HG02610 (cell line): ENCODE measurements around the gene STX4.

Source experiments
- ATAC-seq: cut with Tn5 transposase; IDR thresholded peaks from one replicate; pipeline ENCODE4 v1.9.1; 2021; ENCODE audit warnings: mild to moderate bottlenecking, moderate library complexity; ENCODE audit not compliant: unreplicated experiment

Gene STX4

DNA sequence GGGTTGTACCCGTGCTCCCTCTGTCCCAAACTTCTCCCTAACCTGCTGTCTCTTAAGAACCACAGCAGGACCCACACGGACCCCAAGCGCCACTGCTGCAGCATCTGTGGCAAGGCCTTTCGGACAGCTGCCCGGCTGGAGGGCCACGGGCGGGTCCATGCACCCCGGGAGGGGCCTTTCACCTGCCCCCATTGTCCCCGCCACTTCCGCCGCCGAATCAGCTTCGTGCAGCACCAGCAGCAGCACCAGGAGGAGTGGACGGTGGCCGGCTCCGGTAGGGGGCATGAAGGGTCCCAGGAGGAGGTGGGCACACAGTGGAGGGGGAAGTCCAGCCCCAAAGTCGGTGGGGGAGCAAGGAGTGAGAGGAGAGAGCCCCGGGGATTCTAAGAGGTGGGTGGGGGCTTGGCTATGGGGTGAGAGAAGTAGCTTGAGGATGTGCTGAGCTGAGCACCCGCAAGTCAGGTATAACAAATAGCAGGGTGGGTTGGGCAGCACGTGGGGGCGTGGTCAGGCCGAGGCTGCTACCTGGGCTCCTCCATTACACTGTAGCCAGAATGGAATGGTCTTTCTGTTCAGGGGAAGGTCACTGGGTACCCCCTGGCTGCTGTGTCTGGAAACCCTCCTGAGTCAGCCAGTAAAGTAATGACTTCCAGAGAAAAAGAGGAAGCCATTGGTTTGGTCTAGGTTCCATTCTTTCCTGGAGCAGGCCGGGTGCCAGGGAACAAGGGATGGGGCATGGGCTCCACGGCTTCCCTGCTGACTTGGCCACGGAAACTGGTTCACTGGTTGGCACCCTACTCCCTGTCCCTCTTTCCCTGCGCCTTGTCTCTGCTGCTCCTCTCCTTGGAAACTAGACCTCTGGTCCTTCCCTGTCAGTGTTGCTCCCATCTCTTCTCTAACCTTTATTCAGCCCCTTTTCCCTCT lies 48.3 kb downstream of the STX4 start:
- no peak for ATAC-seq

DNA sequence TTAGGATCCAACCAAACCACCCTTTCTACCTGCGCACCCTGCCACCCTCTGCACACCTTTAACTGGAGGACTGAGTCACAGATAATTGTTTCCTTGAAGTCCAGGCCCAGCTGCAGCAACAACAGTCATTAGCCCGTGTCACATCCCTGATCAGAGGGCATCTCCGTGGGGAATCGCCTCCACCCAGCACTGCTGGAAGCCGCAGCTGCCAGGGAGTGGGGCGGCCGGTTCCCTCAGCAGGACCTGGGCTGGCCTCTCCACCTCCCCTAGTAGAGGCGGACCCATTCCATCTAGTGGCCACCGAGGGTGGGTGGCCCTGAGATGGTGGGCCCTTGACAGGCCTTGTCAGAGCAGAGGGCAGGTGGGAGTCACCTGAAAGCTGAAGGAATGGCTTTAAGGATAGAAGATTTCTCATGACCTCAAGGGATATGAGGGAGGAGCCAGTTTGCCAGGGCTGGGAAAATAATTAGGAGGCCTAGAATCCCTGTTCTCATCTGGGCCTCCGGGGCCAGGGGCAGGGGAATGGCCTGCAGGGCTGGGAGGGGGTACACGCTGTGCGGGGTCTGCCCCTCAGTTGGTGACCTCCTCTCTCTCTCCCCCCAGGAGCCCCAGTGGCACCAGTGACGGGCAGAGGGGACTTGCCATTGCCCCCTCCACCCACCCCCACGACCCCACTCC lies 49.1 kb downstream of the STX4 start:
- no peak for ATAC-seq

DNA sequence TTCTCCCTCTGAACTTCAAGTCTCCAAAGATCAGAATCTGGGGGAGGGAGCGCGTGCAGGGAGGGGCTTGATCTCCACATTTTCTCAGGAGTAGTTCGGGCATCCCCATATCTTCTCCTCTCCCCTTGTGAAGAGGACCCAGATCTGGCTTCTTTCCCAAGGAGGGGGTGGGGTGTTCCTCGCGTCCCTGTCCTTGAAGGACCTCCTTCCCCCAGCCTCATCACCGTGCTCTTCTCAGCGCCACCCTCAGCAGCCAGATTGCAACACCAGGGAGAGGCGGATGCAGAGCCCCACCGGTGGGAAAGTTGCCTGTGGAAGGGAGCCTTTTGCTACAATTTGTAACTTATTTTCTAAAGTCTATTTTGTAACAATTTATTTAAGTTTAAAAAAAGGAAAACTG lies 49.7 kb downstream of the STX4 start:
- no peak for ATAC-seq

DNA sequence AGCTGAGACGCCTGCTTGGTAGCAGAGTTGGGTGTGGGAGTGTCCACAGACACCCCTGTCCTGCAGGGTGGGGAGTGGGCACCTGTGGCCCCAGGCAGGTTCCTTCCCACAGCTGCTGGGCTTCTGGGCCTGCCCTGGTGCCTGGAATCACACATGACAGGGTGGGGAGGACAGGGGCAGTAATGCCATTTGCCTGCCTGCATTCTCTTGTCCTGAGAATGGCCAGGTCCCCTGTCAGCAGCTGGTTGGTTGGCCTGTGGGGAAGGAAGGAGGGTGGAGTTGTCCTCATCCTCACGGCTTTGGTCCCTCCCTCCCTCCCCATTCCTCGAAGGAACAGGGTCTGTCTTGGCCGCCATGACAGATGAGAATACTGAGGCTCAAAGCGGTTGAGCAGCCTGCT lies 50.2 kb downstream of the STX4 start:
- no peak for ATAC-seq

DNA sequence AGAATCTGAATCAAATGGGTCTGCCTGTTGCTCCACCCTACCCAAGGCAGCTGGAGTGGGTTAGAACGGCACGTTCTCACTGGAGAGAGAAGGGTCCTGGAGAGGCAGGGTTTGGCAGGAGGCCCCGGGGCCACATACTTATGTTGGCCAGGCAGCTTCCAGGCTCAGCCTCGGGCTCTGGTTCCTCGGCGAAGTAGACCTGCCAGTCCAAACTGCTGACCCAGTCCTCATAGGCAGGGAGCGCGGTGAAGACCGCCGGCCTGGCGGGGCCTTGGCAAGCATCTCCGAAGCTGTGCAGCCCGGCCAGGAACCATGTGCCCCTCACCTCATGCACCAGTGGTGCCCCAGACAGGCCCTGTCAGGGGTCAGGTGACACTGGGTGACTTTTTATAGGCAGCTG lies 50.6 kb downstream of the STX4 start:
- no peak for ATAC-seq

DNA sequence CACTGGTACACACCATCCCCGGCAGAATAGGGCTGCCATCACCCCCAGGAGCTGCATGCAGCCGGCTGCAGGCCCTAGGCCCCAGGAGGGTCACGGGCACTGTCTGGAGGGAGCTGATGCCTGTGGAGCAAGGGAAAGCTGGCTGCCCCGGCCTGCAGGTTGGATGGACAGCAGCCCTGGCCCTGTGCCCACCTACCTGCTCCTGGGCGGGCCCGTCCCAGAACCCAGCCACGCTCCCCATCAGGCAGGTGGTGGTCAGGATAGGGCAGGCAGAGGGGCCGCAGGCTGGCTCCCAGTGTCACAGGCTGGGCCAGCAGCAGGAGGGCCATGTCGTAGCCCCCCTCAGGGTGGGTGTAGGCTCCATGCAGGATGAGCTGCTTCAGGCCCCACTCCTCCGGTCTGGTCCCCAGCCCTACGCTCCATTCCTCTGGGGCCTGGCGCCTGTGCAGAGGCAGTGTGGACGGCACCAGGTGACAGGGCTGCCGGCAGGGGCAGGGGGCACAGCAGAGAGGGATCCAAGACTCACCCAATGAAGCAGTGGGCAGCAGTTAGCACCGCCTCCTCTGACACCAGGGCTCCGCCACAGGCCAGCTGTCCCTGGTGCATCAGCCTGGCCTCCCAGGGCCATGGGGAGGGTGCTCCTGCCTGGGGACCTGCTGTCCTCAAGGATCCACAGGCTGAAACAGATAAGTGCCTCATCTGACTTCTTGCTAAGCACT lies 51.4 kb downstream of the STX4 start:
- no peak for ATAC-seq

DNA sequence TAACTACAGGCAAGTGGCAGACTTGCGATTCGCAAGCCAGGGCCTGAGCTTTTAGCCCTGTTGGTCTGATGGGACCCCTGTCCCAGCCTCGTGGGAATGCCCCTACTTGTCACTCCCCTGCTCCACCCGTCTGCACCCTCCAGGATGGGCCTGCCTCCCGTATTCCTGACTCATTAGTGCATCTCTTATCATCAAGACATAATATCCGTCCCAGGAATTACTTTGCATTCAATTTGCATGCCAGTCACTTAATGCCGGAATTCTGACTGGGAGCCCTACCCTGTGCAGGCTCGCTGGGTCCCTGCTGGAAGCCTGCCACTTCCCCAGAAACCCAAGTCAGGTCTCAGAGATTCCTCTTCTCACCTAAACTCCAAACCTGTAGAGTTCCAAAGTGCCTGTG lies 52.1 kb downstream of the STX4 start:
- no peak for ATAC-seq

DNA sequence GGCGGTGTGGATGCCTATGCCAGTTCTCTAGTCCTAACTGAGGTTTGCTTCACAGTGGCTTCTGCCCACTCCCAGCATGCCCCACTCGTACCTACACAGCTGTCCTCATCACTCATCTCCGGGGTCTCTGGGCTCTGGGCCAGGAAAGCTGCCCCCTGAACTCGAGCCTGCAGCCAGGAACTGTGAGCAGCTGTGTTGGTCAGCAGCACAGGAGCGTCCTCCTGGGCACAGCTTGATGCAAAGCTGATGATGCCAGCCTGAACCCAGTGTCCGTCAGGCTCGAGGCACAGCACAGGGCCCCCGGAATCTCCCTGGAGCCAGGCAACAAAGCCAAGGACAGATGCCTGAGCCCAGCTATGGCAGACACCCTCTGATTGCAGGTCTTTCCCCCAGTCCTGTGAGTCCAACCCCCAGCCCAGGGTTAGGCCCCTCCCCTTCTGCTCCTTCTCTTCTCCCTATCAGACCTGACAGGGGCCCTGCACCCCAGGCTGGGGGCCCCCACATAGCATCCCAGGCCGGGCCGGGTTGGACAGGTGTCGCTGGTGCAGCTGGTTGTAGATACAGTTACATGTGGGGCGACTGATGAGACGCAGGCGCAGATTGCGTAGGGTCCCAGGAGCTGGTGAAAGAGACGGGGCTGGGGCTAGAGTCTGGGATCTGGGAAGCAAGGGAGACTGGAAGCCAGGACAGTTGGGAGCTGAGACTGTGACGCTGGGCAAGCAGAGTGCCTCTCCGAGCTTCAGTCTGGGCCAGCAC lies 52.7 kb downstream of the STX4 start:
- no peak for ATAC-seq

DNA sequence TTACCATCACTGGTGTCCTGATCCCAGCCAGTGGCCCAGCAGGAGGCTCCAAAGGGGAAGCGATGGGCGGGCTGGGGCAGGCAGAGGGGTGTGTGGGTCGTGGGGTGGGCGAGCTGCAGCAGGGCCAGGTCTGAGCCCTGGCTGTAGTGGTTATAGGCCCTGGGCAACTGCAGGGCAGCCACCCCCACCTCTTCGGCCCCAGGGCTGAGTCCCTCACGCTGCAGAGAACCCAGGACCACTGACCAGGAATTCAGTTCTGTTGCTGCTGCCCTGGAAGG lies 53.2 kb downstream of the STX4 start:
- no peak for ATAC-seq

DNA sequence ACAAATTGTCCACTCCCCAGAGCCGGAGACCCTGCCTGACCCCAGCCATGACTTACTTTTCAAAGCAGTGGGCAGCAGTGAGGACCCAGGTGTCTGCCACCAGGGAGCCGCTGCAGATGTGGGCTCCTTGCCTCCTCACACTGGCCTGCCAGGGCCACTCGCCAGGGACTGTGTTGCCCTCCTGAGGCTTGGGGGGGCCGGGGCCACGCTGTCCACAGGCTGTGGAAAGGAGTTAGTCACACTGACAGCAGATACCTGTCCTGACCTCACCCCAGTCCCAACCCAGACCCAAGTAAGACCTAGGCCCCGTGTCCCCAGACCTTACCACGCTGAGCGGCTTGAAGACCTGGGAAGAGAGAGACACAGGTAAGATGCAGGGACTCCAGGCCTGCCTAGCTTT lies 54.1 kb downstream of the STX4 start:
- ATAC-seq = no peak

DNA sequence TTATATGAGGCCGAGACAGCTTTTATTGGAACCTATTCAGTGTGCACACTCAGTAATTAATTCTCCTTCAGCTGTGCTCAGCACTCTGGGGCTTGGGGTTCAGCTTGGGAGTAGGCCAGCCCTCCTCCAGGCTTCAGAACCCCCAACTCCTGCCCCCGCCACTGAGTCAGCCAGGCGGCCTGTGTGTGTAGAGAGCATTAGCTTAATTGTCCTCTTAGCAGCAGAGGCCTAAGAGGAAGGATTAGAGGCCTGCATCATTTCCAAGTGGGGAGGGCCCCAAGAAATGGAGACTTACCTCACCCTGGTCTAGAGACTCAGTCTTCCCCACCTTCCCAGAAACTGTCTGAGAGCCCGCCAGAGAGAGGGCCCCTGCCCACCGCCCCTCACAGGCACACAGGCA lies 54.6 kb downstream of the STX4 start:
- ATAC-seq = no peak

DNA sequence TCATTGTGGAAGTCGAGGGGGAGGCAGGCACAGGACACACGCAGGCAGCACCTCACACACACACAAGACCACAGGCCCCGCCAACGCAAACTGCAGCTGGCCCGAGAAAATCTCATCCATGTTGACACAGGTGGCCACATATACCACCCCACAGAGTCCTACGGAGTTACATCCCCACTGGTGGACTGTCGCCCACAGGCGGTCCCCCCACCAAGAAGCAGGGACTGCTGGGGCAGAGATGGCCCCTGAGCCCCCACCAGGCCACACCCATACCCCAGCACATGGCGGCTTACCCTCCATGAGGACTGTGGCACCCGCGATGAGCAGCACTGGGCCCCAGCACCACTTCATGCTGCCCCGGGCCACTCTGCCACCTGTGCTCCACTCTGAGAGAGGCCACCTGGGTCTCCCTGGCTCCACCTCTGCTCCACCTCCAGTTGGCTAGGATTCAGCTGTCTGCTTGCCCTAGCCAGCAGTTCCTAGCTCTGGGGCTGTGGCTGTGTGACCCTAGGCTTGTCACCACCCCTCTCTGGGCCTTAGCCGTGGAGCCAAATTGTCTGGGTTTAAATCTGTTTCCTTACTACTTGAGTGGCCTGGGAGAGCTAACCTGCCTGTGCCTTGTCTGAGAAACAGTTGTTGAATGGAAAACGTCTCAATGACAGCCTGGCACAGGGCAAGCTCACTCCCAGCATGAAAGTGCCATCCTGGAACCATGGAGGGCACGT lies 55.3 kb downstream of the STX4 start, which contains the start of gene PRSS53:
Gene PRSS53 (minus strand): TSS at position 485 of the 725 bp plus-strand sequence. CDS start 134 bp downstream, at position 351.
- no peak for ATAC-seq

DNA sequence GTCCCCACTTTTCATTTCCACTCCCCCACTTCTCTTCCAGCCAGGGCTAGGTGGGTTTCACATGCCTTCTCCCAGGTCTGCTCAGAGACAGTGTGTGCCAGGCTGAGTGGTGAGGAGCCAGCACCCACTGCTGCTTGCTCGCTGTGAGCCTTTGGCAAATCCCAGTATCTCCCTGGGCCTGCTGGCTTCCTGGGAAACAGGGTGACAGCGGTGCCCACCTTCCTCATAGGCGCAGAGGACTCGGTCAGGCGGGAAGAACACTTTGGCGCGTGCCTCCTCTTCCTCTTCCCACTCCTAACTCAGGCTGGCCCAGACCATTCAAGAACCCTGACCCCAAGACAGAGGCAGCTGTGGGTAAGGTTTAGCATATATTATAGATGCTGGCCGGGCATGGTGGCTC lies 55.8 kb downstream of the STX4 start:
- ATAC-seq = no peak
